Stimulated activated naive B cell treated with anti-CD40 and anti-IgM and Interleukin-4, amounts not matched to agents 10 μg/mL and 1 μg/mL and 100 μg/mL, for 72 hours (primary cell): ENCODE measurements around the gene SAXO2.
"Not testable (repeated sequence)": the region's sequence is repeated elsewhere in the genome, so short reads cannot be mapped to it uniquely, and the experiment has no call there.

ENCODE experiments used
- ATAC-seq, 2 donors: fragments of 150-1000 bp; cut with Tn5 transposase; replicated peaks; 2 replicates each; pipeline ENCODE4 v1.10.0; 2021; ENCODE audit warnings: moderate library complexity in 1 of 2
- DNase-seq: peaks from one replicate; pipeline ENCODE4 v3.0.0; 2021
- H3K27ac Mint-ChIP-seq: one replicate; pipeline ENCODE4 v1.8.0; 2022; ENCODE audit warnings: mild to moderate bottlenecking, mixed read lengths
- H3K27me3 Mint-ChIP-seq, 2 donors: one replicate each; pipeline ENCODE4 v1.8.0; 2022; ENCODE audit warnings: mixed read lengths in 2 of 2
- H3K36me3 Mint-ChIP-seq, 2 donors: one replicate each; pipeline ENCODE4 v1.8.0; 2022; ENCODE audit warnings: mixed read lengths in 2 of 2, mild to moderate bottlenecking in 1 of 2
- H3K4me1 Mint-ChIP-seq, 2 donors: one replicate each; pipeline ENCODE4 v1.8.0; 2022; ENCODE audit warnings: mixed read lengths in 2 of 2, mild to moderate bottlenecking in 1 of 2
- H3K4me3 Mint-ChIP-seq, 2 donors: one replicate each; pipeline ENCODE4 v1.8.0; 2022; ENCODE audit warnings: mild to moderate bottlenecking in 2 of 2, mixed read lengths in 2 of 2, moderate library complexity in 1 of 2
- H3K9me3 Mint-ChIP-seq, 2 donors: one replicate each; pipeline ENCODE4 v1.8.0; 2022; ENCODE audit warnings: mixed read lengths in 2 of 2, mild to moderate bottlenecking in 1 of 2

SAXO2 gene

DNA sequence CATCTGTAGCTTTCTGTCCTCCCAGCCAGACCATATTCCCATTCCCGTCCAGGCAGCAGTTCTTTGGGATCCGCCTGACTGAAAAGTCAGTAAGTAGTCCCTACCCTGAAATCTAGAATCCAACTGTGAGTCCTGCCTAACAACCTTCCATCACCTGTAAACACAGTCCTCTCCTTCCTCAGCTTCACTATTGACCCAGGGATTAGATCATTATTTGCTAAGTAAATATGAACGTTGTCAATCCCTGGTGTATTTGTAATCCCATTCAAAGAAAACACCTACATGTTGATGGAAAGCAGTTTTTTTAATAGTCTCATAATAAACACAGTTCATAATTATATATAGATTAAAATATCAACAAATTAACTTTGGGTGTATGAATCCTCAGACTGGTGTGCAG, 732 bp downstream of the SAXO2 start:
- H3K4me3 Mint-ChIP-seq, result peak overlapping the region; percentile 95 to 96
- H3K4me1 Mint-ChIP-seq, result peaks cover 28 to 50% of the 10 kb centered on the region in 2 donors
- H3K27me3 Mint-ChIP-seq, result no peaks in the 10 kb centered on the region
- DNase-seq, result no peak
- ATAC-seq, result no peak
- H3K36me3 Mint-ChIP-seq, result peaks cover 5 to 12% of the 10 kb centered on the region in 2 donors
- H3K27ac Mint-ChIP-seq, result peak overlapping the region; percentile 90
- no peaks in the 10 kb centered on the region for H3K9me3 Mint-ChIP-seq

DNA sequence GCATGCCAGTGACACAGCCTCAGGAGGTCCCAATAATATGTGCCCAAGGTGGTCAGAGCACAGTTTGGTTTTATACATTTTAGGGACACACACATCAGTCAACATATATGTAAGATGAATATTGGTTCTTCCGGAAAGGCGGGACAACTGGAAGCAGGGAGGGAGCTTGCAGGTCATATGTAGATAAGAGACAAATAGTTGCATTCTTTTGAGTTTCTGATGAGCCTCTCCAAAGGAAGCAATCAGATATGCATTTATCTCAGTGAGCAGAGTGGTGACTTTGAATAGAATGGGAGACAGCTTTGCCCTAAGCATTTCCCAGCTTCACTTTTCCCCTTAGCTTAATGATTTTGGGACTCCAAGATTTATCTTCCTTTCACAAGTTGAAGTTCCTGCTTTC, 4.5 kb downstream of the SAXO2 start:
- not testable (repeated sequence) for H3K27me3 Mint-ChIP-seq, H3K27ac Mint-ChIP-seq, H3K4me3 Mint-ChIP-seq, H3K9me3 Mint-ChIP-seq, H3K36me3 Mint-ChIP-seq, ATAC-seq, DNase-seq
- H3K4me1 Mint-ChIP-seq, result peaks cover 19 to 30% of the 10 kb centered on the region in 2 donors

DNA sequence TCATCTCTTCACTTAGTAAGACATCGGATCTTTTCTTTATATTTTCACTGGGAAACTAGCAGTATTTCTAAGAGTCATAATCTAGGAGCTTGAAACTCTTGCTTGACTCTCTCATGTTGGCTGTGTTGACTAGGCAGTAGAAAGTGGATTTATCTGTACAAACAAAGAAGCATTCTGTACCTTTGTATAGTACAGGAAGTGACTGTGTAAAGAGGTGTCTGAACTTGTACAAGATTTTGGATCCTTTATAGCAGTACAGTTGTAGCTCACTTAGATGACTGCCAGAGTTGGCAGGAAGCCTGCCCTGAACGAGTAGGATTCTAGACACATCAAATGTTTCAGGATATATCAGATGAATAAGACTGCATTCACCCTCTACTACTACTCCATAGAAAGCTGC, 5.8 kb downstream of the SAXO2 start:
- not testable (repeated sequence) for H3K9me3 Mint-ChIP-seq, H3K4me3 Mint-ChIP-seq, DNase-seq, H3K27ac Mint-ChIP-seq, H3K36me3 Mint-ChIP-seq, H3K27me3 Mint-ChIP-seq, ATAC-seq
- H3K4me1 Mint-ChIP-seq, result peaks cover 14 to 19% of the 10 kb centered on the region in 2 donors

DNA sequence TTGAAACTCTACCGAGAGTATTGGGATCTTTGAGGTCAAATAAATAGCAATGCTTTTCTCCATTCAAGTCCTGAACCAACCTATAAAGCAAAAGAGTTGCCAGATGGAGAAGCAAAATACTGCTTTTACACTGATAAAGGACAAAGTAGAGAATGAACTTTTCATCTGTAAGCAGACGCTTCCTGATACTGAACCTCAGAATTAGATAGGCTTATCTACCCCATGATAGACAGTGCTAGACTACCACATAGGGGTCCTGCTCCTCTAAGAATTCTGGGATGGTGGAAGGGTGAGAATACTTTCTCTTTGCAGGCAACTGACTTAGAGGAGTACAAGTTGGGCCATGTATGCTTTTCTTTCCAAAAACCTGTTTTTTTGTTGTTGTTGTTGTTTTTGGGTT, 9.5 kb downstream of the SAXO2 start:
- ATAC-seq, result no peak
- peaks cover 4 to 6% of the 10 kb centered on the region in 2 donors for H3K4me1 Mint-ChIP-seq
- DNase-seq, result no peak
- peaks cover 11 to 15% of the 10 kb centered on the region in 2 donors for H3K36me3 Mint-ChIP-seq
- no peak overlapping the region for H3K4me3 Mint-ChIP-seq
- peaks cover 0 to 11% of the 10 kb centered on the region in 2 donors for H3K27me3 Mint-ChIP-seq
- H3K27ac Mint-ChIP-seq, result no peak overlapping the region
- H3K9me3 Mint-ChIP-seq, result peaks cover 0 to 7% of the 10 kb centered on the region in 2 donors

DNA sequence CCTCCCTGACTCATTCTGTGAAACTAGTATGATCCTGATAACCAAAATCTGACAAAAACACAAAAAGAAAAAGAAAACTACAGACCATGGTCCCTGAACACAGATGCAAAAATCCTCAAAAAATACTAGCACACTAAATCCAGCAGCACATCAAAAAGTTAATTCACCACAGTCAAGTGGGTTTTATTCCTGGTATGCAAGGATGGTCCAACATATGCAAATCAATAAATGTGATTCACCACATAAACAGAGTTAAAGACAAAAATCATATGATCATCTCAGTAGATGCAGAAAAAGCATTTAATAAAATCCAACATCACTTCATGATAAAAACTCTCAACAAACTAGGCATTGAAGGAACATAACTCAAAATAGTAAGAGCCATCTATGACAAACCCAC, 12.8 kb downstream of the SAXO2 start:
- H3K36me3 Mint-ChIP-seq, result peaks cover 11 to 15% of the 10 kb centered on the region in 2 donors
- DNase-seq (no peak), ATAC-seq (no peak)
- no peaks in the 10 kb centered on the region for H3K4me1 Mint-ChIP-seq
- H3K27me3 Mint-ChIP-seq, result peaks cover 0 to 11% of the 10 kb centered on the region in 2 donors
- no peak overlapping the region for H3K27ac Mint-ChIP-seq
- peaks cover 0 to 7% of the 10 kb centered on the region in 2 donors for H3K9me3 Mint-ChIP-seq
- no peak overlapping the region for H3K4me3 Mint-ChIP-seq

DNA sequence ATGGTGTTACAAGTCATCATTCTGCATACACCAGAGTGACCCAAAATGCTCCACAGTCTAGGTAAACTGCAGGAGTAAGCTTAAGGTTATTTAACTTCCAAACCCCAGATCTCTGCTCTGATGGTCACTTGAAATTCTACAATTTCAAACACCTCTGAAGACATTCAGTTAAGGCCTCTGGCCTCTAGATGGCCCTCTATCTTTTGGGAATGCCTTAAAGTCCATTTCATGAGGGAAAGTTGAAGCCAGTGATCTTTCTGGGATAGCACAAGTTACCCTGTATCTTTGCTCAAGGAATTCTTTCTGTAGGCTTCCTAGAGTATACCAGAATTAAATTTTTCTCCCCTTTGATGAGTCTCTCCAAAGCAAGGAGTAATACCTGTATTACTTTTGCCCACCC, 18.7 kb downstream of the SAXO2 start:
- not testable (repeated sequence) for ATAC-seq, H3K27ac Mint-ChIP-seq, H3K36me3 Mint-ChIP-seq, H3K4me3 Mint-ChIP-seq, H3K9me3 Mint-ChIP-seq, DNase-seq, H3K27me3 Mint-ChIP-seq, H3K4me1 Mint-ChIP-seq

DNA sequence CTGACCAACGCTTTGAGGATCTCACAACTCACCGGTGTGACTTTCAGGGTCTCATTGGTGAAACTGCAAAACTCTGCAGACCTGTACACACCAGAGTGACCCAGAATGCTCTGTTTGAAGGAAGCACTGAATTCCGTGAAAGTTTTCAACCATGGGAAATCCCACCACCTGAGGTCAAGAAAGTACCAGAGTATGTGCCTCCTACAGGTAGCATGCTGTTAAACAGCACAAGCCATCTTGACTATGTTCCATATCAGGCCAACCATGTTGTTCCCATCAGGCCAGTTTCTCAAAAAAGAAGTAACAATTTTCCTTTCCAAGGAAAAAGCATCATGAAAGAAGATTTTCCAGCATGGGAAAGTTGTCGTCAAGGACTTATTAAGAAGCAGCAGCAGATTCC, 19.8 kb downstream of the SAXO2 start:
- H3K27ac Mint-ChIP-seq, DNase-seq, H3K9me3 Mint-ChIP-seq, H3K36me3 Mint-ChIP-seq, ATAC-seq, H3K27me3 Mint-ChIP-seq, H3K4me3 Mint-ChIP-seq: not testable (repeated sequence)
- H3K4me1 Mint-ChIP-seq, result peaks cover 11 to 15% of the 10 kb centered on the region in 2 donors

DNA sequence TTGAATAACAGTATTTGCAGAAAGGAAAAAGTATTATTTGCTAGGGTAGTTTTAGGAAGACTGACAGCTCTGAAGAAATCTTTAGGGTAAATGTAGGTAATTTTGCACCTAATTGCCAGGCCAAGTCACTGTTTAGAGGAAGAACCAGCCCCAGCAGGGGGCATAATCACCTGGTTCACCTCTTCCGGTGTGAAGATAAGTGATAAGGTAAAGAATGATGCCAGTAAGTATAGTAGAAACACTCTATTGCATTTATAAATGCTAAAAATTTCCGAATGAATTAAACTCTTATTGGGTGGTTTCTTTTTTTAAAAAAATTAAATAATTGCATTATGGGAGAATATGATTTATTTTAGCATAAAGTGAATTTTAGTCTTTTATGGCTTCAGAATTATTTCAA, 21.8 kb downstream of the SAXO2 start:
- not testable (repeated sequence) for H3K36me3 Mint-ChIP-seq, DNase-seq, H3K27me3 Mint-ChIP-seq, H3K4me3 Mint-ChIP-seq, H3K27ac Mint-ChIP-seq, ATAC-seq
- Mint-ChIP-seq H3K4me1 (peaks cover 15 to 19% of the 10 kb centered on the region in 2 donors), H3K9me3 (peaks cover 8 to 10% of the 10 kb centered on the region in 2 donors)

DNA sequence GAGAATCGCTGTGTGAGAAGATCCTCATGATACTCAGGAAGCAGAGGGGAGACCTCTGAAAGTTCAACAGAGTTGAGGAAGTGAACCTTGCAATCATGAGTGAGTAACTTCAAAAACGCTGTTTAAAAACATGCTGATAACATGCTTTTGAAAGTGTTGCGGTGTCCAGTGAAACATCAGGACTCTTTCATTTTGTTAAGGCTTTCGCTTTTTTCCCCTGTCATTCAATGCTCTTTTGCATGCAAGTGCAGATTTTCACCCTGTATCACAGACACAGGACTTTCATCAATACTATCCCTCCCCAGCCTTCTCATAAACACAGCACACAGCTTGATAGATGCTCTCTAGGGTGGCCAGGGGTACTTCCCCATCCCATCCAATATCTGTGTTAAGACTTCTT, 23.9 kb downstream of the SAXO2 start:
- DNase-seq, H3K27me3 Mint-ChIP-seq, H3K36me3 Mint-ChIP-seq: not testable (repeated sequence)
- H3K9me3 Mint-ChIP-seq, result peaks cover 14 to 17% of the 10 kb centered on the region in 2 donors
- peaks cover 15 to 19% of the 10 kb centered on the region in 2 donors for H3K4me1 Mint-ChIP-seq
- H3K4me3 Mint-ChIP-seq, result peak overlapping the region; percentile 3 to 66
- peak; percentile 91 to 95 for ATAC-seq
- peak overlapping the region; percentile 77 for H3K27ac Mint-ChIP-seq

DNA sequence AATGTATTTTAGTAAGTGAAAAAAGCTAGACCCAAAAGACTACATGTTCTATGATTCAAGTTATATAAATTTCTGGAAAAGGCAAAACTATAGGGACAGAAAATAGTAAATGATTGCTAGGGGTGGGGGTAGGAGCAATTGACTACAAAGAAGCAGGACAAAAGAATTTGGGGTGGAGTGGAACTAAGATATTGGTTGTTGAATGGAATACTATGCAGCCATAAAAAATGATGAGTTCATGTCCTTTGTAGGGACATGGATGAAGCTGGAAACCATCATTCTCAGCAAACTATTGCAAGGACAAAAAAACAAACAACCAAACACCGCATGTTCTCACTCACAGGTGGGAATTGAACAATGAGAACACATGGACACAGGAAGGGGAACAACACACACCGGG, 25.6 kb downstream of the SAXO2 start:
- Mint-ChIP-seq H3K9me3 (peaks cover 14 to 17% of the 10 kb centered on the region in 2 donors), H3K4me1 (peaks cover 15 to 20% of the 10 kb centered on the region in 2 donors)
- not testable (repeated sequence) for ATAC-seq, H3K27me3 Mint-ChIP-seq, H3K36me3 Mint-ChIP-seq, DNase-seq, H3K4me3 Mint-ChIP-seq, H3K27ac Mint-ChIP-seq

DNA sequence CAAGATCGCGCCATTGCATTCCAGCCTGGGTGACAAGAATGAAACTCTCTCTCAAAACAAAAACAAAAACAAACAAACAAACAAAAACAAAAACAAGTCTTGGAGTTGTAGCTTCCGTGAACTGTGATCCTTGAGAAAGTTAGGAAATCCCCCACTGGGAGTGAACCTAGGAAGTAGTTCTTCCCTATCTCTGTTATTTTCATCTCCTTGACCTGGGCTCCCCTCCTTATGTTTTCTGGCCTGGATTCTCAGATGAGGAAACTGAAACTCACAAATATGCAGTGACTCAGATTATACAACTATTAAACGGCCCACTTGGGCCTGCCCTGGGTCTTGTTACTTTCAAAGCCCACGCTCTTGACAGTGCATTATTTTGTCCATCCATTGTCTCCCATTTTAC, 29.7 kb downstream of the SAXO2 start:
- ATAC-seq (no peak), DNase-seq (no peak)
- no peaks in the 10 kb centered on the region for H3K27me3 Mint-ChIP-seq
- H3K4me1 Mint-ChIP-seq, result peaks cover 5 to 6% of the 10 kb centered on the region in 2 donors
- H3K9me3 Mint-ChIP-seq, result peaks cover 14 to 17% of the 10 kb centered on the region in 2 donors
- no peak overlapping the region for H3K27ac Mint-ChIP-seq
- H3K36me3 Mint-ChIP-seq, result peaks cover 6 to 9% of the 10 kb centered on the region in 2 donors
- H3K4me3 Mint-ChIP-seq, result no peak overlapping the region

DNA sequence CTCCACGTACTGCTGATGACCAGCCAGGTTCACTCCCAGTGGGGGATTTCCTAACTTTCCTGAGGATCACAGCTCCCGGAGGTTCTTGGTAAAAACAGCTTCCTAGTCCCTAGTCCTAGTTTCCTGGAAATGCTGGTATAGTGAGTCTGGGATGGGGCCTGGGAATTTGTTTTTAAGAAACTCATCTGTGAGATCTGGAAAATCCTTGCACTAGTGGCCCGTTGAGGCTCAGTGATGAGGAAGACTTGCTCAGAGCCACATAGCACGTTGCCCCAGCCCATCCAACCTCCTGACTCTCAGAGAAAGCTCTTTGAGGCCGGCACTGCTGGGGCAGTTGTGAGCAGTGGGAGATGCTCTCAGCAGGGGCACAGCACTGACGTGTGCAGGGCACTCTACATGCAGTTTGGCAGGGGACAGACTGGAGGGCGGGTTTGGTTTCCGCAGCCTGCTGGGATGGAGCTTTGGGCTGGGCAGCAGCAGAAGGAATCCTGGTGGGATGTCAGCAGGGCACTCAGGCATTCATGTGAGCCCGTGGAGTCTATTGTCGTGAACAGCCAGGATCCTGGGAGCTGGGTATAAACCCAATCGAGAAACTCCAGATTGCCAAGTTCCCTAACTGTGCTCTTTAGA, 31.6 kb downstream of the SAXO2 start:
- Mint-ChIP-seq H3K27me3 (peaks cover 0 to 11% of the 10 kb centered on the region in 2 donors), H3K9me3 (peaks cover 7 to 9% of the 10 kb centered on the region in 2 donors), H3K4me3 (no peak overlapping the region), H3K27ac (no peak overlapping the region), H3K4me1 (peaks cover 2 to 4% of the 10 kb centered on the region in 2 donors), H3K36me3 (peaks cover 1 to 3% of the 10 kb centered on the region in 2 donors)
- DNase-seq (no peak), ATAC-seq (no peak)

DNA sequence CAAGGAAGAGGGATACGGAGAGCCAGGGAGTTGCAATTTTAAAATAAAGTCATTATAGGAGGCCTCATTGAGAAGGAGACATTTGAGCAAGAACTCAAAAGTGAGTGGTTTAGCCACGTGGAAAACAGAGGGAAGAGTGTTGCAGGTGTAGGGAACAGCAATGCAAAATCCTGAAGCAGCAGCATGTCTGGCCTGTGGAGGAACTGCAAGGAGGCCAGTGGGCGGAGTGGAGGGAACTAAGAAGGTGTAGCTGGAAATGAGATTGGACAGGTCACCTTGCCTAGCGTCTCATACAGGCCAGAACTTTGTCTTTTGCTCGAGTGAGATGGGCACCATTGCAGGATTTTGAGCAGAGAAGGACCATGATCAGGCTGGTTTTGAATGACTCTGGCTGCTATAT, 34.9 kb downstream of the SAXO2 start:
- Mint-ChIP-seq H3K27me3 (peaks cover 0 to 16% of the 10 kb centered on the region in 2 donors), H3K4me1 (peaks cover 2 to 4% of the 10 kb centered on the region in 2 donors), H3K36me3 (no peaks in the 10 kb centered on the region), H3K9me3 (no peaks in the 10 kb centered on the region), H3K27ac (no peak overlapping the region), H3K4me3 (no peak overlapping the region)
- ATAC-seq (no peak), DNase-seq (no peak)

DNA sequence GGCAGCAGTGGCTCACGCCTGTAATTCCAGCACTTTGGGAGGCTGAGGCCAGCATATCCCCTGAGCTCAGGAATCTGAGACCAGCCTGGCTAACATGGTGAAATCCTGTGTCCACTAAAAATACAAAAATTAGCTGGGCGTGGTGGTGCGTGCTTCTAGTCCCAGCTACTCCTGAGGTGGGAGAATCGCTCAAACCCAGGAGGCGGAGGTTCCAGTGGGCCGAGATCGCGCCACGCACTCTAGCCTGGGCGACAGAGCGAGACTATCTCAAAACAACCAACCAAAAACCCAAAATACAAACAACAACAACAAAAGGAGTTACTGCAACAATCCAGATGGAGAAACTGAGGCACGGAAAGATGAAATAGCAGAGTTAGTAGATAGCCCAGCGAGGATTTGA, 35.4 kb downstream of the SAXO2 start:
- Mint-ChIP-seq H3K27me3 (peaks cover 0 to 16% of the 10 kb centered on the region in 2 donors), H3K36me3 (no peaks in the 10 kb centered on the region), H3K4me1 (peaks cover 2 to 4% of the 10 kb centered on the region in 2 donors), H3K4me3 (peak overlapping the region; percentile 44 to 65), H3K9me3 (no peaks in the 10 kb centered on the region), H3K27ac (no peak overlapping the region)
- DNase-seq (no peak), ATAC-seq (no peak)

DNA sequence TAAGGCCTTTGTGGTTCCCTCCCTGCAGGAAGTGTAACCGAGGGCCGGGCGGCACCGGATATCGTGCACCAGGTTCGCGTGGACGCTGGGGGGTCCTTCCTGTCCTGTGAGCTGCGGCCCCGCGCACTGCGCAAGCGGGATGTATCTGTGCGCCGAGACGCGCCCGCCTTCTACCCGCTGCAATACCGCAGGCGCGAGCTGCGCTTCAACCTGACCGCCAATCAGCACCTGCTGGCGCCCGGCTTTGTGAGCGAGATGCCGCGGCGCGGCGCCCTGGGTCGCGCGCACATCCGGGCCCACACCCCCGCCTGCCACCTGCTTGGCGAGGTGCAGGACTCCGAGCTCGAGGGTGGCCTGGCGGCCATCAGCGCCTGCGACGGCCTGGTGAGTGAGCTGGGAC, 35.9 kb downstream of the SAXO2 start:
- Mint-ChIP-seq H3K27ac (no peak overlapping the region), H3K4me1 (peaks cover 2 to 4% of the 10 kb centered on the region in 2 donors), H3K36me3 (no peaks in the 10 kb centered on the region), H3K27me3 (peaks cover 0 to 16% of the 10 kb centered on the region in 2 donors), H3K9me3 (no peaks in the 10 kb centered on the region), H3K4me3 (peak overlapping the region; percentile 29 to 65)
- peak; percentile 20 for DNase-seq
- peak; percentile 79 to 82 for ATAC-seq
